ENCODE data around the gene CNFN.

GRCh38 chr19:42363614-42364346 lies 26.3 kb downstream of the CNFN start:
- no peak for TF ChIP-seq CTCF (conservative IDR thresholded peaks at IDR 0.05 in 1 of 2, IDR thresholded peaks at IDR 0.05 in 1 of 2; ENCODE audit: low read depth in 1 of 2, low read length in 2 of 2)
- TF ChIP-seq EZH2 (IDR thresholded peaks at IDR 0.05; ENCODE audit: low read length, missing control alignments) = no peak

Measured in fibroblast of lung (primary cell).